HepG2 (cell line): ENCODE results near the gene CPT1C. TPM values are rescaled to one million over a fixed set of nuclear protein-coding genes. Genes with fewer than 3 reads are reported as not detected.

Experiments
- ARNT ChIP-seq: fragments of 450-650 bp; IDR thresholded peaks from 2 replicates; pipeline ENCODE4 v1.6.1; 2017
- CBX2 ChIP-seq, 2 experiments: fragments of 200-600 bp in 1 of 2; sonication (generic); formaldehyde crosslinking in 1 of 2; IDR thresholded peaks; 2 replicates each; pipeline versions ENCODE4 v1.7.0 to v1.8.1; 2018 to 2022; ENCODE audit warnings: low read depth in 2 of 2, low read length in 1 of 2, mild to moderate bottlenecking in 1 of 2, missing genetic modification reagents in 1 of 2
- CEBPZ ChIP-seq: IDR thresholded peaks from 2 replicates; pipeline ENCODE4 v1.6.1; 2012; ENCODE audit warnings: low read length, improper control_type of control experiment
- DBP ChIP-seq: sonication (generic); formaldehyde crosslinking; IDR thresholded peaks from 2 replicates; pipeline ENCODE4 v1.4.0; 2020; ENCODE audit warnings: missing genetic modification reagents; ENCODE audit errors: not compliant biosample characterization
- FOXK1 ChIP-seq: sonication (generic); formaldehyde crosslinking; IDR thresholded peaks from 2 replicates; pipeline ENCODE4 v1.4.0; 2020; ENCODE audit warnings: low read depth, missing genetic modification reagents, borderline replicate concordance
- GPBP1L1 ChIP-seq: sonication (generic); formaldehyde crosslinking; IDR thresholded peaks from 2 replicates; pipeline ENCODE4 v1.5.0; 2020; ENCODE audit warnings: mild to moderate bottlenecking, missing genetic modification reagents
- HBP1 ChIP-seq: IDR thresholded peaks from 2 replicates; pipeline ENCODE4 v1.6.1; 2016; ENCODE audit warnings: low read depth, control low read depth
- HES4 ChIP-seq: sonication (generic); formaldehyde crosslinking; IDR thresholded peaks from 2 replicates; pipeline ENCODE4 v1.9.0; 2021; ENCODE audit warnings: mild to moderate bottlenecking, missing genetic modification reagents, borderline replicate concordance
- IKZF4 ChIP-seq: sonication (generic); formaldehyde crosslinking; IDR thresholded peaks from 2 replicates; pipeline ENCODE4 v1.5.1; 2020; ENCODE audit warnings: borderline replicate concordance, mild to moderate bottlenecking, low read depth, missing genetic modification reagents; ENCODE audit errors: not compliant biosample characterization
- LBX2 ChIP-seq: sonication (generic); formaldehyde crosslinking; IDR thresholded peaks from 2 replicates; pipeline ENCODE4 v1.5.0; 2020; ENCODE audit warnings: missing genetic modification reagents, mild to moderate bottlenecking, borderline replicate concordance
- MAFK ChIP-seq, 2 experiments: IDR thresholded peaks in 1 of 2; conservative IDR thresholded peaks in 1 of 2; 2 replicates each; pipeline ENCODE4 v1.6.1; 2011; ENCODE audit warnings: improper control_type of control experiment in 2 of 2, low read length in 2 of 2
- MEIS2 ChIP-seq: sonication (generic); formaldehyde crosslinking; IDR thresholded peaks from 2 replicates; pipeline ENCODE4 v1.9.0; 2021; ENCODE audit warnings: mild to moderate bottlenecking, missing genetic modification reagents
- NCOA5 ChIP-seq: sonication (generic); formaldehyde crosslinking; IDR thresholded peaks from 2 replicates; pipeline ENCODE4 v1.4.0; 2020; ENCODE audit warnings: missing genetic modification reagents
- PITX1 ChIP-seq: sonication (generic); formaldehyde crosslinking; IDR thresholded peaks from 2 replicates; pipeline ENCODE4 v1.5.1; 2020; ENCODE audit warnings: mild to moderate bottlenecking, missing genetic modification reagents
- PPARG ChIP-seq: conservative IDR thresholded peaks from 2 replicates; pipeline ENCODE4 v1.6.1; 2016; ENCODE audit warnings: missing biosample characterization, missing genetic modification reagents
- RBAK ChIP-seq: sonication (generic); formaldehyde crosslinking; IDR thresholded peaks from 2 replicates; pipeline ENCODE4 v1.5.1; 2020; ENCODE audit warnings: mild to moderate bottlenecking, missing genetic modification reagents
- RBM22 ChIP-seq: fragments of 200-400 bp; formaldehyde crosslinking; optimal IDR thresholded peaks from 2 replicates; pipeline ENCODE3; 2017; ENCODE audit warnings: mild to moderate bottlenecking, low read length, moderate library complexity
- RXRB ChIP-seq: IDR thresholded peaks from 2 replicates; pipeline ENCODE4 v1.6.1; 2016; ENCODE audit warnings: borderline replicate concordance, missing genetic modification reagents, missing compliant biosample characterization
- SATB2 ChIP-seq: sonication (generic); formaldehyde crosslinking; IDR thresholded peaks from 2 replicates; pipeline ENCODE4 v1.5.0; 2020; ENCODE audit warnings: missing genetic modification reagents
- THYN1 ChIP-seq: sonication (generic); formaldehyde crosslinking; IDR thresholded peaks from 2 replicates; pipeline ENCODE4 v1.8.1; 2023; ENCODE audit warnings: low read depth, mild to moderate bottlenecking, moderate library complexity, missing genetic modification reagents, borderline replicate concordance
- ZMYM2 ChIP-seq: sonication (generic); formaldehyde crosslinking; IDR thresholded peaks from 2 replicates; pipeline ENCODE4 v1.8.0; 2022; ENCODE audit warnings: mild to moderate bottlenecking, missing genetic modification reagents
- polyA plus RNA-seq, 8 experiments: library from polyadenylated mRNA; depleted of rRNA in 3 of 8; stranded (reverse) in 7 of 8; unstranded in 1 of 8; fragments of >200 nt; fragmentation: Illumina TruSeq in 4 of 8; extraction: Trizol in 4 of 8; gene quantifications; 2 replicates each; pipeline versions ENCODE4 v1.2.1 to v1.2.3, GENCODE V29; 2011 to 2016; ENCODE audit warnings: low read depth in 4 of 8, missing spikeins in 1 of 8, mixed read lengths in 1 of 8; ENCODE audit not compliant: insufficient read depth in 1 of 8
- total RNA-seq, 5 experiments: library from RNA; depleted of rRNA; stranded (reverse); fragments of >200 nt; fragmentation: Illumina TruSeq; extraction: Trizol; gene quantifications; 2 replicates each; pipeline ENCODE4 v1.2.3, GENCODE V29; 2016; ENCODE audit warnings: low read depth in 1 of 5

The CPT1C gene
- total and polyA plus RNA-seq, 2 of the 13 experiments (the other 11 are each of a cell fraction or from before 2014, with no cell fraction given) = 0.18 TPM; not detected in 1

- TF ChIP-seq GPBP1L1 (no peak), NCOA5 (CRISPR knock-in tag) (no peak), ZMYM2 (CRISPR knock-in tag) (no peak), SATB2 (CRISPR knock-in tag) (no peak), RBM22 (no peak), HBP1 (CRISPR knock-in tag) (peak; percentile 90; the same call in 1 of the 2 replicates), PPARG (0 out of 2 replicates have a peak, but pooled peaks have one; percentile 29), FOXK1 (peak; percentile 64; the same call in 1 of the 2 replicates), DBP (CRISPR knock-in tag) (no peak), IKZF4 (CRISPR knock-in tag) (no peak), CEBPZ (no peak), LBX2 (CRISPR knock-in tag) (no peak), PITX1 (no peak), ARNT (no peak), THYN1 (no peak), RBAK (CRISPR knock-in tag) (no peak), MEIS2 (CRISPR knock-in tag) (0 out of 2 replicates have a peak, but pooled peaks have one; percentile 30), MAFK (conservative IDR thresholded peaks at IDR 0.05 in 1 of 2, IDR thresholded peaks at IDR 0.05 in 1 of 2; ENCODE audit: low read length in 2 of 2) (no peak), HES4 (CRISPR knock-in tag) (0 out of 2 replicates have a peak, but pooled peaks have one; percentile 37), RXRB (CRISPR knock-in tag) (peak; percentile 29; the same call in 1 of the 2 replicates), CBX2 (IDR thresholded peaks at IDR 0.05; ENCODE audit: low read depth, low read length) (no peak), CBX2 (CRISPR knock-in tag; IDR thresholded peaks at IDR 0.05; ENCODE audit: low read depth) (no peak)
Measured at GRCh38 chr19:49665351-49666119, 25.4 kb upstream of the CPT1C start, which contains the start of the genes BCL2L12 and IRF3 (continued).
